ENCODE measurements around the gene RNF212B.
"Not testable (repeated sequence)": the region's sequence is repeated elsewhere in the genome, so short reads cannot be mapped to it uniquely, and the experiment has no call there.

RNF212B gene

GRCh38 chr14:23245282-23245681 is 7.5 kb downstream of the RNF212B start:
- DNase-seq = no peak

- no peak for DNase-seq
Observed at GRCh38 chr14:23248601-23249000, 10.9 kb downstream of the RNF212B start.

- DNase-seq = no peak
Observed at GRCh38 chr14:23249824-23250223, 12.1 kb downstream of the RNF212B start.

GRCh38 chr14:23252006-23252405 is 14.3 kb downstream of the RNF212B start:
- DNase-seq = no peak

GRCh38 chr14:23252420-23253333 is 14.9 kb downstream of the RNF212B start:
- no peak for DNase-seq

GRCh38 chr14:23258256-23258655 is 20.5 kb downstream of the RNF212B start:
- no peak for DNase-seq

GRCh38 chr14:23259426-23259825 is 21.7 kb downstream of the RNF212B start:
- DNase-seq = no peak

GRCh38 chr14:23260849-23261248 is 23.1 kb downstream of the RNF212B start:
- DNase-seq = not testable (repeated sequence)

GRCh38 chr14:23269193-23269592 is 31.5 kb downstream of the RNF212B start:
- no peak for DNase-seq

- DNase-seq = no peak
Observed at GRCh38 chr14:23275412-23275811, 37.7 kb downstream of the RNF212B start.

GRCh38 chr14:23277189-23277588 is 39.5 kb downstream of the RNF212B start:
- DNase-seq = no peak

- DNase-seq = not testable (repeated sequence)
Observed at GRCh38 chr14:23277928-23278327, 40.2 kb downstream of the RNF212B start.

GRCh38 chr14:23281247-23281646 is 43.5 kb downstream of the RNF212B start:
- DNase-seq = no peak

- DNase-seq = peak; percentile 38
Observed at GRCh38 chr14:23284654-23285529, 47.2 kb downstream of the RNF212B start.

- DNase-seq = no peak
Observed at GRCh38 chr14:23285530-23286019, 47.8 kb downstream of the RNF212B start.

- peak; percentile 99 for DNase-seq
Observed at GRCh38 chr14:23286020-23286901, 48.5 kb downstream of the RNF212B start, which contains the start of gene HOMEZ. Gene HOMEZ, minus strand, starts transcription at chr14:23286132. Its CDS starts 180 bp downstream, at chr14:23285952.

GRCh38 chr14:23286902-23287479 is 49.3 kb downstream of the RNF212B start:
- DNase-seq = no peak

GRCh38 chr14:23294734-23295561 is 57.2 kb downstream of the RNF212B start:
- DNase-seq = peak; percentile 64

- peak; percentile 33 for DNase-seq
Observed at GRCh38 chr14:23296012-23296777, 58.5 kb downstream of the RNF212B start.

- DNase-seq = no peak
Observed at GRCh38 chr14:23297096-23297495, 59.4 kb downstream of the RNF212B start.

All from midbrain (tissue), 1 donor.